K562 (cell line): ENCODE results near the gene SYS1. TPM values are rescaled to one million over a fixed set of nuclear protein-coding genes. Genes with fewer than 3 reads are reported as not detected.

Experiments
- ATAC-seq: fragments of 200-7000 bp; cut with Tn5 transposase; 3 replicates; pipeline ENCODE4 v1.9.1; 2020; ENCODE audit warnings: moderate library complexity
- BruUV-seq: library from RNA; stranded (reverse); fragments of 400-500 nt; replicated peaks from 2 replicates; lab custom pipeline; 2021; lab: Mats Ljungman, UMichigan
- CTCF ChIA-PET: fragments of 300-600 bp; formaldehyde crosslinking; extraction: SDS; loops from one replicate; lab custom pipeline; 2021; ENCODE audit warnings: low intra/inter-chr PET ratio; lab: Yijun Ruan, JAX
- POLR2A ChIA-PET: fragments of 300-600, 350-650 bp; sonication (Branson Sonifier 250); formaldehyde crosslinking; extraction: SDS; loops from one replicate; lab custom pipeline; 2021; ENCODE audit warnings: antibody characterized with exemption, inconsistent platforms; lab: Yijun Ruan, JAX
- DNase-seq, 4 experiments: peaks; one replicate each; pipeline versions ENCODE4 v3.0.0 to v3.0.0-alpha.2; 2011 to 2018; ENCODE audit warnings: low spot score in 3 of 4, mixed read lengths in 3 of 4; ENCODE audit errors: extremely low read depth in 1 of 4
- FAIRE-seq: peaks from 2 replicates; lab custom pipeline; 2011; peaks lifted over from hg19 to GRCh38; lab: Jason Lieb, UNC
- H2AFZ ChIP-seq: 2 replicates; pipeline ENCODE4 v1.6.0; 2011; ENCODE audit warnings: low read depth, low read length, control low read depth, inconsistent platforms
- H3K27ac ChIP-seq: fragments of 200-600 bp; 3 replicates; pipeline ENCODE4 v1.8.0; 2011; ENCODE audit warnings: low read depth, mild to moderate bottlenecking, control low read depth, inconsistent platforms, low read length, moderate library complexity, mixed read lengths; ENCODE audit errors: extremely low read depth
- H3K27me3 ChIP-seq, 2 experiments: fragments of 300-600 bp in 1 of 2; 2 replicates in 1 of 2; 3 replicates in 1 of 2; pipeline versions ENCODE4 v1.6.0 to v1.8.0; 2011; ENCODE audit warnings: inconsistent platforms in 2 of 2, low read length in 2 of 2, mild to moderate bottlenecking in 1 of 2, mixed read lengths in 1 of 2, moderate library complexity in 1 of 2; ENCODE audit not compliant: control insufficient read depth in 2 of 2, insufficient read depth in 2 of 2
- H3K36me3 ChIP-seq: fragments of 300-600 bp; 3 replicates; pipeline ENCODE4 v1.8.0; 2011; ENCODE audit warnings: mild to moderate bottlenecking, low read length, inconsistent platforms; ENCODE audit not compliant: control insufficient read depth, insufficient read depth
- H3K4me1 ChIP-seq, 2 experiments: fragments of 200-600 bp in 1 of 2; replicated peaks in 1 of 2; 2 replicates in 1 of 2; 3 replicates in 1 of 2; pipeline versions ENCODE4 v1.5.1 to v1.8.0; 2011; ENCODE audit warnings: inconsistent platforms in 2 of 2, low read length in 2 of 2, mild to moderate bottlenecking in 1 of 2, mixed read lengths in 1 of 2, moderate library complexity in 1 of 2; ENCODE audit not compliant: control insufficient read depth in 2 of 2, insufficient read depth in 2 of 2
- H3K4me2 ChIP-seq: 2 replicates; pipeline ENCODE4 v1.6.1; 2011; ENCODE audit warnings: low read length, control low read depth, inconsistent platforms, mixed read lengths; ENCODE audit not compliant: insufficient read depth
- H3K4me3 ChIP-seq: fragments of 200-600 bp; sonication (generic), shearing (Covaris generic); 2 replicates; pipeline ENCODE4 v1.5.1; 2016; ENCODE audit warnings: control low read depth, inconsistent platforms
- H3K79me2 ChIP-seq: fragments of 200-600 bp; 3 replicates; pipeline ENCODE4 v1.8.0; 2011; ENCODE audit warnings: low read length, inconsistent platforms; ENCODE audit not compliant: control insufficient read depth, insufficient read depth
- H3K9ac ChIP-seq, 2 experiments: 2 replicates each; pipeline versions ENCODE4 v1.6.0 to v1.6.1; 2011; ENCODE audit warnings: low read depth in 2 of 2, low read length in 2 of 2, control low read depth in 1 of 2, inconsistent platforms in 1 of 2, mild to moderate bottlenecking in 1 of 2, mixed read lengths in 1 of 2; ENCODE audit not compliant: insufficient read depth in 1 of 2
- H3K9me1 ChIP-seq: one replicate; pipeline ENCODE4 v1.6.0; 2011; ENCODE audit warnings: inconsistent platforms, mild to moderate bottlenecking, low read length, moderate library complexity; ENCODE audit not compliant: control insufficient read depth, insufficient read depth
- H3K9me3 ChIP-seq: replicated peaks from 2 replicates; pipeline ENCODE4 v1.5.1; 2011; ENCODE audit warnings: low read depth, low read length, inconsistent platforms; ENCODE audit not compliant: control insufficient read depth, insufficient read depth
- H4K20me1 ChIP-seq: replicated peaks from 2 replicates; pipeline ENCODE4 v1.6.1; 2011; ENCODE audit warnings: low read length, inconsistent platforms, mixed read lengths; ENCODE audit not compliant: control insufficient read depth, insufficient read depth
- ATF3 ChIP-seq, 2 experiments: fragments of 450-650 bp in 1 of 2; sonication (generic) in 1 of 2; formaldehyde crosslinking in 1 of 2; IDR thresholded peaks in 1 of 2; conservative IDR thresholded peaks in 1 of 2; 2 replicates each; pipeline versions ENCODE4 v1.6.1 to v1.8.1; 2016 to 2023; ENCODE audit warnings: mild to moderate bottlenecking in 2 of 2, moderate library complexity in 2 of 2, inconsistent platforms in 1 of 2, missing genetic modification reagents in 1 of 2
- CEBPB ChIP-seq: fragments of 450-650 bp; IDR thresholded peaks from 2 replicates; pipeline ENCODE4 v1.6.1; 2016; ENCODE audit warnings: missing genetic modification characterization, missing compliant biosample characterization
- CTBP1 ChIP-seq: fragments of 450-650 bp; IDR thresholded peaks from 2 replicates; pipeline ENCODE4 v1.6.1; 2016; ENCODE audit warnings: borderline replicate concordance
- CTCFL ChIP-seq: IDR thresholded peaks from 2 replicates; pipeline ENCODE4 v1.6.1; 2011; ENCODE audit warnings: borderline replicate concordance, low read depth, mild to moderate bottlenecking, moderate library complexity, low read length; ENCODE audit not compliant: insufficient read depth, poor library complexity, severe bottlenecking
- ESRRA ChIP-seq: fragments of 450-650 bp; IDR thresholded peaks from 2 replicates; pipeline ENCODE4 v1.6.1; 2014; ENCODE audit warnings: low read depth, mild to moderate bottlenecking, moderate library complexity, borderline replicate concordance
- ESRRB ChIP-seq: fragments of 250-450 bp; sonication (Bioruptor Pico); IDR thresholded peaks from 2 replicates; pipeline ENCODE4 v1.5.0; 2020; ENCODE audit warnings: mild to moderate bottlenecking, moderate library complexity, borderline replicate concordance
- FOXA1 ChIP-seq: fragments of 450-650 bp; IDR thresholded peaks from 2 replicates; pipeline ENCODE4 v1.6.1; 2016; ENCODE audit warnings: mild to moderate bottlenecking, borderline replicate concordance
- NBN ChIP-seq: fragments of 450-650 bp; IDR thresholded peaks from 2 replicates; pipeline ENCODE4 v1.6.1; 2016; ENCODE audit warnings: low read depth, mild to moderate bottlenecking
- PHB2 ChIP-seq: fragments of 450-650 bp; IDR thresholded peaks from 2 replicates; pipeline ENCODE4 v1.6.1; 2017; ENCODE audit warnings: low read depth
- RBFOX2 ChIP-seq: fragments of 200-400 bp; formaldehyde crosslinking; IDR thresholded peaks from 2 replicates; pipeline ENCODE4 v1.6.1; 2017; ENCODE audit warnings: low read depth, mild to moderate bottlenecking, low read length, moderate library complexity
- XRCC3 ChIP-seq: fragments of 450-650 bp; IDR thresholded peaks from 2 replicates; pipeline ENCODE4 v1.6.1; 2017; ENCODE audit warnings: mild to moderate bottlenecking, moderate library complexity
- ZNF408 ChIP-seq: fragments of 250-450 bp; sonication (Bioruptor Pico); IDR thresholded peaks from 2 replicates; pipeline ENCODE4 v1.4.0; 2020; ENCODE audit warnings: low read depth, mild to moderate bottlenecking, moderate library complexity
- ZNF644 ChIP-seq: fragments of 200-800 bp; sonication (Bioruptor generic); IDR thresholded peaks from 2 replicates; pipeline ENCODE4 v1.6.1; 2016; ENCODE audit warnings: low read depth, missing genetic modification characterization, missing compliant biosample characterization
- ZNF75A ChIP-seq: fragments of 450-650 bp; formaldehyde crosslinking; IDR thresholded peaks from 2 replicates; pipeline ENCODE4 v1.4.0; 2020; ENCODE audit warnings: mild to moderate bottlenecking
- ZNF766 ChIP-seq: fragments of 200-800 bp; sonication (Bioruptor generic); conservative IDR thresholded peaks from 2 replicates; pipeline ENCODE4 v1.6.1; 2016; ENCODE audit warnings: missing genetic modification characterization, missing compliant biosample characterization
- ZSCAN32 ChIP-seq: fragments of 450-650 bp; formaldehyde crosslinking; IDR thresholded peaks from 2 replicates; pipeline ENCODE4 v1.4.0; 2020; ENCODE audit warnings: mild to moderate bottlenecking, moderate library complexity
- WGBS: fragments of 100-300 bp; shearing (Covaris generic); methylation state at CpG from one replicate; pipeline ENCODE4 v1.1.6; 2016; ENCODE audit warnings: low coverage, mixed read lengths; ENCODE audit not compliant: insufficient coverage; ENCODE audit errors: missing lambda C conversion rate; 5-methylcytosine and 5-hydroxymethylcytosine counted together
- in situ Hi-C: fragments of 300-500 bp; cut with MboI; formaldehyde crosslinking; loops from 4 replicates; pipeline ENCODE4 v1.15.0; 2018; ENCODE audit warnings: inconsistent platforms, mixed read lengths
- intact Hi-C: fragments of 100-400 bp; cut with micrococcal nuclease; formaldehyde crosslinking; loops from 2 replicates; pipeline ENCODE4 v1.14.2; 2022
- polyA plus RNA-seq, 8 experiments: library from polyadenylated mRNA; depleted of rRNA in 4 of 8; stranded (reverse) in 5 of 8; unstranded in 3 of 8; fragments of >200 nt; fragmentation: Nextera tagmentation in 2 of 8; fragmentation: Illumina TruSeq in 1 of 8; extraction: Ambion mirVana in 2 of 8; extraction: Trizol in 1 of 8; gene quantifications; 2 replicates each; pipeline versions ENCODE4 v1.2.1 to v1.2.3, GENCODE V29; 2011 to 2014; ENCODE audit warnings: inconsistent platforms in 1 of 8, missing spikeins in 1 of 8
- total RNA-seq, 7 experiments: library from RNA; depleted of rRNA in 6 of 7; stranded (reverse); fragments of >200 nt in 6 of 7; fragmentation: Illumina TruSeq in 2 of 7; extraction: Trizol in 2 of 7; gene quantifications; 2 replicates each; pipeline versions ENCODE4 v1.2.1 to v1.2.3, GENCODE V29; 2011 to 2021; ENCODE audit warnings: low replicate concordance in 1 of 7

SYS1 gene
- total and polyA plus RNA-seq, 9 of the 15 experiments (the other 6 are each of a cell fraction or from before 2014, with no cell fraction given): 11.1 to 25.2 (median 17.5) TPM

- Histone ChIP-seq H3K4me1 (peaks cover 4 to 9% of the 10 kb centered on the region in 2 experiments; a peak in 4 of 5 replicates), H3K36me3 (no peaks in the 10 kb centered on the region), H4K20me1 (no peaks in the 10 kb centered on the region), H3K4me2 (peak overlapping the region; percentile 66; the same call in 1 of the 2 replicates), H3K9me1 (peaks cover 3% of the 10 kb centered on the region), H3K27ac (no peak overlapping the region), H3K9ac (no peak overlapping the region; a peak in 1 of 4 replicates), H2AFZ (peak overlapping the region; percentile 96), H3K27me3 (no peaks in the 10 kb centered on the region), H3K9me3 (no peaks in the 10 kb centered on the region), H3K79me2 (no peaks in the 10 kb centered on the region), H3K4me3 (no peak overlapping the region)
- no TSS peak for BruUV-seq
- FAIRE-seq (peak; percentile 93), DNase-seq (peak in 3 of 4 experiments; percentile 41 to 84 (median 73)), ATAC-seq (peak; percentile 92)
- 20% methylated on average over 7 of the region's 7 CpGs for WGBS
- in situ Hi-C loops: loop anchor here (5.0 kb wide), 3 partner anchors 44 to 449 kb away; no protein-coding TSS in a partner anchor
- ChIA-PET POLR2A (interaction anchor here (0.6 to 1.6 kb wide), 5 partner anchors 14 to 851 kb away, joined by 3 to 7 read pairs (median 3); no protein-coding TSS in a partner anchor), CTCF (interaction anchor here (0.6 to 3.0 kb wide), 10 partner anchors 51 to 448 kb away, joined by 3 to 33 read pairs (median 3); no protein-coding TSS in a partner anchor)
- intact Hi-C loops: loop anchor here (1.0 to 2.0 kb wide), 5 partner anchors 40 to 448 kb away; partner anchors contain the start of gene SYS1
- no peak for TF ChIP-seq ATF3 (IDR thresholded peaks at IDR 0.05)
- no peak for TF ChIP-seq ATF3 (CRISPR knock-in tag; conservative IDR thresholded peaks at IDR 0.05)
- TF ChIP-seq ESRRA: 0 out of 2 replicates have a peak, but pooled peaks have one; percentile 40
- no peak for TF ChIP-seq FOXA1
- TF ChIP-seq ZNF766 (CRISPR knock-in tag): 0 out of 2 replicates have a peak, but pooled peaks have one; percentile 39
- TF ChIP-seq ZSCAN32 (CRISPR knock-in tag): no peak
- TF ChIP-seq ESRRB (CRISPR knock-in tag): no peak
- TF ChIP-seq RBFOX2: no peak
- TF ChIP-seq CTBP1: peak; percentile 80; the same call in 1 of the 2 replicates
- TF ChIP-seq NBN: 0 out of 2 replicates have a peak, but pooled peaks have one; percentile 27
- TF ChIP-seq ZNF408 (CRISPR knock-in tag): no peak
- no peak for TF ChIP-seq CTCFL
- no peak for TF ChIP-seq ZNF644
- 0 out of 2 replicates have a peak, but pooled peaks have one; percentile 8 for TF ChIP-seq CEBPB
- TF ChIP-seq XRCC3: no peak
- TF ChIP-seq ZNF75A: no peak
- TF ChIP-seq PHB2: no peak
These were observed 40.0 kb upstream of the SYS1 start for GRCh38 chr20:45322952-45323383.
